Measurements from ENCODE around the gene GJD2. TPM values are rescaled to one million over a fixed set of nuclear protein-coding genes. Genes with fewer than 3 reads are reported as not detected.

GJD2 gene
- not detected in 5 replicates for total RNA-seq (2022; extraction: Qiagen RNA extraction)

GRCh38 chr15:34754674-34755418, at the start of gene GJD2:
Gene GJD2, minus strand, starts transcription at chr15:34754998. Its CDS starts 510 bp downstream, at chr15:34754488.

DNA sequence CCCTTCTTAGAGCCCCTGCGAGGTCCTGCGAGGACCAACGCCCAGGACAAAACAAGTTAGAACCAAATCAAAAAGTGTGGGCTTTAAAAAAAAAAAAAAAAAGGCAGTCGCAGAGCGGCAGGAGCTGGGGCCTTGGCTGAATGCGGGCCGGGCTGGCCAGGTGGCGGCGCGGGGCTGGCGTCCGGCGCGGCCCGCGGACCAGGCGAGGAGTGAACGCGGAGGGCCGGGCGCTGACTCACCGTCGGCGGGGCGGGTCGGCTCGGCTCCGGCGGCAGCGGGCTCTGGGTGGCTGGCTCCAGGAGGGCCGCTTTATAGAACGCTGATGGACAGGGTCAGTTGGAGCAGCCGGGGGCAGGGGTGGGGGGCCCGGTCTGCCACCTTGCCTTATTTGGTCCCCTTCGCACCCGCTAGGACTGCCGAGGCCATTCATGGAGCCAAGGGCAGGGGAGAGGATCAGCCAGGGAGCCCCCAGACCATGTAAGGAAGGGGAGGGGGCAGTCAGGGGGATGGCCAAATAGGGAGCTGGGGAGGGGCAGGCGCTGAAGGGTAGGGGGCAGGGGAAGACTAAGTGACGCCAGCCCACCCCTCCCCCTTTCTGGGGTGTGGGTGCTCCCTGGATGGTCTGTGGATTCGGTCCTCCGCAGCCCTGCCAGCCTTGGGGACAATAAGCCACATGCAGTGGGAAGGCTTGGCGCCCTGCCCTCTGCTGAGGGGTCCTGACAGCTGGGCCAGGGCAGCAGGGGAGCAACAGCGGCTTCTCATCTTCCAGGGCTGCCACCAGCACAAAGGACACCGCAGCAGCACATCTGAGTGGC, 40.7 kb upstream of the GJD2 start, which contains the start of gene ACTC1:
ACTC1 (minus strand) TSS at position 283 of the 815 bp plus-strand sequence. CDS start 741 bp downstream, outside the sequence.

Other genes starting within 250 kb of the GJD2 start
- gene GOLGA8B, start 171.3 kb downstream of the GJD2 start, total RNA-seq (2022; extraction: Qiagen RNA extraction): 14.7 to 21.4 TPM (median 16.9 TPM) in 5 replicates
- gene ACTC1, start 40.6 kb upstream of the GJD2 start, total RNA-seq (2022; extraction: Qiagen RNA extraction): 0.13 to 0.38 TPM (median 0.24 TPM) in 5 replicates
- gene AQR, start 214.7 kb upstream of the GJD2 start, total RNA-seq (2022; extraction: Qiagen RNA extraction): 27.3 to 33.4 TPM (median 30.8 TPM) in 5 replicates
- gene ZNF770, start 233.3 kb upstream of the GJD2 start, total RNA-seq (2022; extraction: Qiagen RNA extraction): 14.2 to 17.5 TPM (median 15.5 TPM) in 5 replicates

All from A549 treated with CORT108297 at 1 μM for 4 hours (cell line).